ENCODE results near the gene APH1B.

The APH1B gene

DNA sequence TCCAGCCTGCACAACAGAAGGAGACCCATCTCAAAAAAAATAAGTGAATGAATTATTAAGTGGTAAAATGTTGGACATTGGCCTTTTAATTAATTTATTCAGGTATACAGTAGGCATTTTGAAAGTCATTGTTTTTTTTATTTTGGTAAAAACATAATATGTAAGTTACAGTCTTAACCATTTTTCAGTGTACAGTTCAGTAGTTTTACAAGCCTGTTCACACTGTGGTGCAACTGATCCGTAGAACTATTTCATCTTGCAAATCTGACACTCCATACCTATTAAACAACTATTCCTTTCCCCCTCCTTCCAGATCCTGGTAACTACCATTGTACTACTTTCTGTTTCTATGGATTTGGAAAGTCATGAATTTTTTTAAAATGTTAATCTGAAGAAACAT lies 36.1 kb upstream of the APH1B start:
- DNase-seq (ENCODE audit: low read depth), result no peak
- TF ChIP-seq, protein P1, sequence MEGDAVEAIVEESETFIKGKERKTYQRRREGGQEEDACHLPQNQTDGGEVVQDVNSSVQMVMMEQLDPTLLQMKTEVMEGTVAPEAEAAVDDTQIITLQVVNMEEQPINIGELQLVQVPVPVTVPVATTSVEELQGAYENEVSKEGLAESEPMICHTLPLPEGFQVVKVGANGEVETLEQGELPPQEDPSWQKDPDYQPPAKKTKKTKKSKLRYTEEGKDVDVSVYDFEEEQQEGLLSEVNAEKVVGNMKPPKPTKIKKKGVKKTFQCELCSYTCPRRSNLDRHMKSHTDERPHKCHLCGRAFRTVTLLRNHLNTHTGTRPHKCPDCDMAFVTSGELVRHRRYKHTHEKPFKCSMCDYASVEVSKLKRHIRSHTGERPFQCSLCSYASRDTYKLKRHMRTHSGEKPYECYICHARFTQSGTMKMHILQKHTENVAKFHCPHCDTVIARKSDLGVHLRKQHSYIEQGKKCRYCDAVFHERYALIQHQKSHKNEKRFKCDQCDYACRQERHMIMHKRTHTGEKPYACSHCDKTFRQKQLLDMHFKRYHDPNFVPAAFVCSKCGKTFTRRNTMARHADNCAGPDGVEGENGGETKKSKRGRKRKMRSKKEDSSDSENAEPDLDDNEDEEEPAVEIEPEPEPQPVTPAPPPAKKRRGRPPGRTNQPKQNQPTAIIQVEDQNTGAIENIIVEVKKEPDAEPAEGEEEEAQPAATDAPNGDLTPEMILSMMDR (IDR thresholded peaks at IDR 0.05; ENCODE audit: control insufficient read depth, insufficient read depth, low read depth, low read length, missing control alignments), result no peak
- H3K4me3 ChIP-seq (ENCODE audit: control insufficient read depth, low read depth, low read length), result no peak overlapping the region

DNA sequence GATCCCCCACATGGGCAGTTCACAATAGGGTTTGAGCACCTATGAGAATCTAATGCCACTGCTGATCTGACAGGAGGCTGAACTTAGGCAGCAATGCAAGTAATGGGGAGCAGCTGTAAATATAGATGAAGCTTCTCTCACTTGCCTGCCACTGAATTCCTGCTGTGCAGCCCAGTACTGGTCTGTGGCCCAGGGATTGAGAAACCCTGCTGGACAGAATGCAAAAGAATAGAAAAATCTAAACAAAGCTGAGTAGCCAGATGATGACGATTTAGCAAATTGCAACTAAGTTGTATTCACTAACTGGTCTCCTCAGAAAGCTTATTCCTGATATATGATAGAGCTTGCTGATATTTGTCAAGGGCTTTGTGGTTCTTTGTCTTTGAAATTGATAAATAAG lies 34.3 kb upstream of the APH1B start:
- TF ChIP-seq, protein P1 (IDR thresholded peaks at IDR 0.05; ENCODE audit: control insufficient read depth, insufficient read depth, low read depth, low read length, missing control alignments), result no peak
- DNase-seq (ENCODE audit: low read depth), result no peak
- H3K4me3 ChIP-seq (ENCODE audit: control insufficient read depth, low read depth, low read length), result no peak overlapping the region

DNA sequence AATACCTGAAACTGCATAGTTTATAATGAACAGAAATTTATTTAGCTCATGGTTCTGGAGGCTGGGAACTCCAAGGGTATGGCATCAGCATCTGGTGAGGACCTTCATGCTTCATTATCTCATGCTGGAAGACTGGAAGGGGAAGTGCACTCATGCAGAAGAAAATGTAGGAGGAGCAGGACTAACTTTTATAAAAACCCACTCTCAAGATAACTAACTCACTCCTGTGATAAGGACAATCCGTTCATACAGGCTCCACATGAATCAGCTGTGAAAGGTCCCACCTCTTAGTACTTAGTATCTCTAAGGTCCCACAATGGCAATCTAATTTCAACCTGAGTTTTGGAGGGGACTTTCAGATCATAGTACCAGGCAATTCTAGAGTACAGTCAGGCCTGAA lies 33.6 kb upstream of the APH1B start:
- no peak overlapping the region for H3K4me3 ChIP-seq (ENCODE audit: control insufficient read depth, low read depth, low read length)
- DNase-seq (ENCODE audit: low read depth), result no peak
- TF ChIP-seq, protein P1 (IDR thresholded peaks at IDR 0.05; ENCODE audit: control insufficient read depth, insufficient read depth, low read depth, low read length, missing control alignments), result no peak

DNA sequence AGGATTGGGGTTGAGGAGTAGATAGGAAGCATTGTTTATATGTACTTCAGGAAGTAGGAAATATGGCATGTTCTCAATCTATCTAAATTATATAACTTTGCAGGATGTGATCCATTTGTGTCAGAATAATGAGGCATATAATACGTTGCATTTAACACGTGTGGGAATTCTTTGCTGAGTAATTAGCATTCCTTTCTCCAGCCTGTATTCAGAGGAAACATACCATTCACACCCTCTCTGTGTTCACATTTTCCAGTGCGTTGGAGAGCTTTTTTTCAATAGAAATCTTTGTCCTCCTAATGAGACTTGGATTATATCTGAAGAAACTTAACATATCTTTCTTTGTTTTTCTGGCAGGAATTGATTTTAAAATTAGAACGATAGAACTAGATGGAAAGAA lies 33.0 kb upstream of the APH1B start:
- no peak for DNase-seq (ENCODE audit: low read depth)
- TF ChIP-seq, protein P1 (IDR thresholded peaks at IDR 0.05; ENCODE audit: control insufficient read depth, insufficient read depth, low read depth, low read length, missing control alignments), result no peak
- H3K4me3 ChIP-seq (ENCODE audit: control insufficient read depth, low read depth, low read length), result no peak overlapping the region

DNA sequence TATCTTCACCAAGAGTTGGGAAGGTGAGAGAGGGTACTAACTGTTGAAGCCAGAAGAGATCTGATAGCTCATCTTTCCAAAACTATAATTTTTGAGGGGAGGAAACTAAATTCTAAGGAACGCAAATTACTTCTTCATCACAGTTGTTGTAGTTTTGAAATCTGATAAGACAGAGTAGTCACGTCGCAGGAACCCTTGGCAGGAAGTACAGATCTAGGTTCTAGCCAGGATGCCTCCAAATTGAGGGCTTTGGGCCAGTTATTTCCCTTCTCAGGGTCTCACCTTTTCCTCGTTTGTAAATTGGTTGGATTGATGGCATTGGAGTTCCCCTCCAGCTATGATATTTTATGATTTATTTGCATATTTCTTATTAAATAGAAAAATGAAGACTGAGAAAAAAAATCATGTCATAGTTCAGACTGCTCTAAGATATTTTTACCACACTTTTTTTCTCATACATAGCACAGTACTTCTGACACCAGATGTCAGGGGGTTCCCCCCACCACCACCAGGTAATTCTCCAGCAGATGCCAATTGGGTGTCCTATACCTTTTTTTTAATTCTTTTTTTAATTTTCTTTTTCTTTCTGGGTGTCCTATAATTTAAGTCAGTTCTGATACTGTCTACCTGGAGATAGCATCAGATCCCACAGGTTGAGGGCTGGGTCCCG lies 32.3 kb upstream of the APH1B start:
- H3K4me3 ChIP-seq (ENCODE audit: control insufficient read depth, low read depth, low read length), result no peak overlapping the region
- no peak for DNase-seq (ENCODE audit: low read depth)
- TF ChIP-seq, protein P1 (IDR thresholded peaks at IDR 0.05; ENCODE audit: control insufficient read depth, insufficient read depth, low read depth, low read length, missing control alignments), result no peak

DNA sequence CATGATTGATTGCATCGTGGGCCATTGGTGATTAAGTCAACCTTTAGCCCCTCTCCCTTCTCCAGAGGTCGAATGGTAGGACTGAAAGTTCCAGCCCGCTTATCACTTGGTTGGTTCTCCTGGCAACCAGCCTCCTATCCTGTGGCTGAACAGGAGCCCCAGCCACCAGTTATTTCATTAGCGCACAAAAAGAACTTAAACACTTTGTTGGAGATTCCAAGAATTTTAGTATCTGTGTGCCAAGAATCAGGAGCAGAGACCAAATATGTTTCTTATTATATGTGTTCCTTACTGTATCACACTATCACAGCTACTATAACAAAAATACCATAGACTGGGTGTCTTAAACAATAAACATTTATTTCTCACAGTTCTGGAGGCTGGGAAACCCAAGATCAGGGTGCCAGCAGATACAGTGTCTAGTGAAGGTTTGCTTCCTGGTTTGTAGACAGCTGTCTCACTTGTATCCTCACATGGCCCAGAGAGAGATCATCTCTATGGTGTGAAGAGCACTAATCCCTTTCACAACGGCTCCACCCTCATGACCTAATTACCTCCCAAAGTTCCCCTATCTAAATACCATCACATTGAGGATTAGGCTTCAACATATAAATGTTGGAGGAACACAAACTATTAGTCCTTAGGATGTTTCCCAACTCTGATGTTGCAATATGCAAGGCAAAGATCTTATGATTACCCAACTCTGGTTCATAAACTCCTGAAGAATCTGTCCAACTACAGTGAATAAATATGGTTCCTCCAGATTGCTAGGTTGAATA lies 30.5 kb upstream of the APH1B start:
- peak; percentile 83 for DNase-seq (ENCODE audit: low read depth)
- TF ChIP-seq, protein P1 (IDR thresholded peaks at IDR 0.05; ENCODE audit: control insufficient read depth, insufficient read depth, low read depth, low read length, missing control alignments), result no peak

More for the DNA sequence above, 30.5 kb upstream of the APH1B start:
- no peak overlapping the region for H3K4me3 ChIP-seq (ENCODE audit: control insufficient read depth, low read depth, low read length)

All from AG09309 (cell line).